Measurements from ENCODE around the gene PRSS37.

Gene PRSS37

DNA sequence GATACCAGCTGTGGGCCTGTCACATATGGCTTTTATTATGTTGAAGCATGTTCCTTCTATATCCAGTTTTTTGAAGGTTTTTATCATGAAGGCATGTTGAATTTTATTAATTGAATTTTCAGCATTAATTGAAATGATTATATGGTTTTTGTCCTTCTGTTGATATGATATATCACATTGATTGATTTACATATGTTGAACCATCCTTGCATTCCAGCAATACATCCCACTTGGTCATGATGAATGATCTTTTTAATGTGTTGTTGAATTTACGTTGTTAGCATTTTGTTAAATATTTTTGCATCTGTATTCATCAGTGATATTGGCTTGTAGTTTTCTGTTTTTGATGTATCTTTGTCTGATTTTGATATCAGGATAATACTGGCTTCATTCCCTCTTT, 21.2 kb downstream of the PRSS37 start:
- H3K4me3 ChIP-seq (ENCODE audit: control insufficient read depth, low read depth, low read length), result no peak overlapping the region
- DNase-seq (ENCODE audit: low read depth), result no peak
- TF ChIP-seq CTCF (IDR thresholded peaks at IDR 0.05; ENCODE audit: control insufficient read depth, insufficient read depth, low read depth, low read length, missing control alignments), result no peak

DNA sequence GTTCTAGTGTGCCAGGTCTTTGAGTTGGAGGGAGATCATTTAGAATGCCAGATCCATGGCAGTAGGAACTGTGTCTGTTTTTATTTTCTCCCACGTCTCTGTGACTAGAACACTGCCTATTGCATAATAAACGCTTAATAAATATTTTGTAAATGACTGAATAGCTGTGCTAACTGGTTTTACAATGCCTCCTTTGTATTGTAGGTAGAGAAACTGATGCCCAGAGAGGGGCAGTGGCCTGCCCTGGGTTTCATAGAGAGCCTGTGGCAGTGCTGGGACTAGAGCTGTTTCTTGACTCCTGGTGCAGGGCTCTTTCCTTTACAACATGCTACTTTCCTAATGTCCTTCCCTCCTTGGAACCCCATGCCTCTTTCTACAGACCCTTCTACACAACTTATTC, 48.8 kb downstream of the PRSS37 start:
- no peak for TF ChIP-seq CTCF (IDR thresholded peaks at IDR 0.05; ENCODE audit: control insufficient read depth, insufficient read depth, low read depth, low read length, missing control alignments)
- DNase-seq (ENCODE audit: low read depth), result no peak

GRCh38 chr7:141789917-141790316, 51.4 kb downstream of the PRSS37 start, which contains the start of gene TAS2R5:
Gene TAS2R5, plus strand, starts transcription at chr7:141790217. Its CDS starts 145 bp downstream, at chr7:141790362.
- DNase-seq (ENCODE audit: low read depth), result no peak
- H3K4me3 ChIP-seq (ENCODE audit: control insufficient read depth, low read depth, low read length), result no peak within 1 kb of the TSS
- no peak for TF ChIP-seq CTCF (IDR thresholded peaks at IDR 0.05; ENCODE audit: control insufficient read depth, insufficient read depth, low read depth, low read length, missing control alignments)

More for the DNA sequence above, 48.8 kb downstream of the PRSS37 start:
- H3K4me3 ChIP-seq (ENCODE audit: control insufficient read depth, low read depth, low read length), result no peak overlapping the region

- no peak overlapping the region for H3K4me3 ChIP-seq (ENCODE audit: control insufficient read depth, low read depth, low read length)
- no peak for TF ChIP-seq CTCF (IDR thresholded peaks at IDR 0.05; ENCODE audit: control insufficient read depth, insufficient read depth, low read depth, low read length, missing control alignments)
- no peak for DNase-seq (ENCODE audit: low read depth)
Observed at GRCh38 chr7:141788296-141788695, 53.0 kb downstream of the PRSS37 start.

All from AG09309 (cell line).